Keratinocyte (primary cell): ENCODE data around the gene KCNH8.

Source experiments
- EZH2 ChIP-seq: IDR thresholded peaks from one replicate; pipeline ENCODE4 v1.6.1; 2012; ENCODE audit warnings: inconsistent platforms, mild to moderate bottlenecking, low read length, moderate library complexity
- TF ChIP-seq, protein P1 (sequence below), 3 experiments: IDR thresholded peaks in 1 of 3; conservative IDR thresholded peaks in 1 of 3; optimal IDR thresholded peaks in 1 of 3; 2 replicates in 2 of 3; 3 replicates in 1 of 3; pipeline versions ENCODE3 to v1.5.1; 2011; ENCODE audit warnings: low read length in 3 of 3, mild to moderate bottlenecking in 3 of 3, moderate library complexity in 2 of 3, control low read depth in 1 of 3, inconsistent platforms in 1 of 3; ENCODE audit not compliant: insufficient read depth in 2 of 3; ENCODE audit errors: extremely low read depth in 1 of 3

DNA sequence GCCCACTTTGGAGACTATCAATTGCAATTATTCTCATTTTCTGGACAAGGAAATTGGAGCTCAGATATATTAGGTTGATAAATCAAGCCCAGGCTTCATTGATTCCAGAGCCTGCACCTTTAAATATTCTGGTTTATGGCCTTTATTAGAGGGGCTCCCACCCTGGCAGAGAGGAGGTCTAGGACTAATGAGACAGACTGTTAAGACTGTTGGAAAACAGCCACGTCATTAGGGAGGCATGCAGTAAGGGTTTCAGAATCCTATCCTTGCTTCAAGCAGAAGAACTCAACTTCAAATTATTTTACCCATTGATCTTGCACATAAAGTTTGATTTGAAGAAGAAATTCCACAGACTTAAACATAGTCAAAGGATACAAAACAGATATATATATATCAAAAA lies 33.8 kb upstream of the KCNH8 start:
- TF ChIP-seq, protein P1, sequence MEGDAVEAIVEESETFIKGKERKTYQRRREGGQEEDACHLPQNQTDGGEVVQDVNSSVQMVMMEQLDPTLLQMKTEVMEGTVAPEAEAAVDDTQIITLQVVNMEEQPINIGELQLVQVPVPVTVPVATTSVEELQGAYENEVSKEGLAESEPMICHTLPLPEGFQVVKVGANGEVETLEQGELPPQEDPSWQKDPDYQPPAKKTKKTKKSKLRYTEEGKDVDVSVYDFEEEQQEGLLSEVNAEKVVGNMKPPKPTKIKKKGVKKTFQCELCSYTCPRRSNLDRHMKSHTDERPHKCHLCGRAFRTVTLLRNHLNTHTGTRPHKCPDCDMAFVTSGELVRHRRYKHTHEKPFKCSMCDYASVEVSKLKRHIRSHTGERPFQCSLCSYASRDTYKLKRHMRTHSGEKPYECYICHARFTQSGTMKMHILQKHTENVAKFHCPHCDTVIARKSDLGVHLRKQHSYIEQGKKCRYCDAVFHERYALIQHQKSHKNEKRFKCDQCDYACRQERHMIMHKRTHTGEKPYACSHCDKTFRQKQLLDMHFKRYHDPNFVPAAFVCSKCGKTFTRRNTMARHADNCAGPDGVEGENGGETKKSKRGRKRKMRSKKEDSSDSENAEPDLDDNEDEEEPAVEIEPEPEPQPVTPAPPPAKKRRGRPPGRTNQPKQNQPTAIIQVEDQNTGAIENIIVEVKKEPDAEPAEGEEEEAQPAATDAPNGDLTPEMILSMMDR (optimal IDR thresholded peaks at IDR 0.05 in 1 of 3, IDR thresholded peaks at IDR 0.05 in 1 of 3, conservative IDR thresholded peaks at IDR 0.05 in 1 of 3; ENCODE audit: extremely low read depth in 1 of 3, insufficient read depth in 2 of 3, low read length in 3 of 3): no peak
- TF ChIP-seq EZH2: no peak
